ENCODE measurements around the gene RAB29.
"Not testable (repeated sequence)": the region's sequence is repeated elsewhere in the genome, so short reads cannot be mapped to it uniquely, and the experiment has no call there.

The RAB29 gene

DNA sequence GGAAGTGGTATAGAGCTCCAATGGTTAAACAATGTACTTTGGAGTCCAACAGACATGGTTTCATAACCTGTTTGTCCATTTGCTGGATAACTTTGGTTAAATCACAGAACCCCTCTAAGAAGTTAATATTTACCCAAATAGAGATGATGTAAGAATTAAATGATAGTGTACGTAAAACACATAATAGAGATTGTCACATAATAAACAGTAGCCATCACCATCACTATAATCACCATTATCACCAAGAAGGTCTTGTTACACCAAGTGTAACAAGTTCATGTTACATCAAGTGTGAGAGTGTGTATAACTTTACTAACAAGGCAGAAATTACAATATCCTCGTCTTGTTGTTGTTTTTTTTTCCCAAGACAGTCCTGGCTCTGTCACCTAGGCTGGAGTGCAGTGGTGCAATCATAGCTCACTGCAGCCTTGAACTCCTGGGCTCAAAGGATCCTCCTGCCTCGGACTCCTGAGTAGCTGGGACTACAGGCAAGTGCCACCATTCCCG, 48.6 kb downstream of the RAB29 start:
- peaks cover 72% of the 10 kb centered on the region for H3K36me3 Mint-ChIP-seq (ENCODE audit: low read depth)
- H3K27ac Mint-ChIP-seq = peak overlapping the region in 2 of 3 experiments; percentile 51 to 77
- peaks cover 9% of the 10 kb centered on the region for H3K4me1 Mint-ChIP-seq
- no peaks in the 10 kb centered on the region for H3K27me3 Mint-ChIP-seq (ENCODE audit: low read depth)
- H3K9me3 Mint-ChIP-seq = no peaks in the 10 kb centered on the region
- H3K4me3 Mint-ChIP-seq = no peak overlapping the region
- TF ChIP-seq, protein P1, sequence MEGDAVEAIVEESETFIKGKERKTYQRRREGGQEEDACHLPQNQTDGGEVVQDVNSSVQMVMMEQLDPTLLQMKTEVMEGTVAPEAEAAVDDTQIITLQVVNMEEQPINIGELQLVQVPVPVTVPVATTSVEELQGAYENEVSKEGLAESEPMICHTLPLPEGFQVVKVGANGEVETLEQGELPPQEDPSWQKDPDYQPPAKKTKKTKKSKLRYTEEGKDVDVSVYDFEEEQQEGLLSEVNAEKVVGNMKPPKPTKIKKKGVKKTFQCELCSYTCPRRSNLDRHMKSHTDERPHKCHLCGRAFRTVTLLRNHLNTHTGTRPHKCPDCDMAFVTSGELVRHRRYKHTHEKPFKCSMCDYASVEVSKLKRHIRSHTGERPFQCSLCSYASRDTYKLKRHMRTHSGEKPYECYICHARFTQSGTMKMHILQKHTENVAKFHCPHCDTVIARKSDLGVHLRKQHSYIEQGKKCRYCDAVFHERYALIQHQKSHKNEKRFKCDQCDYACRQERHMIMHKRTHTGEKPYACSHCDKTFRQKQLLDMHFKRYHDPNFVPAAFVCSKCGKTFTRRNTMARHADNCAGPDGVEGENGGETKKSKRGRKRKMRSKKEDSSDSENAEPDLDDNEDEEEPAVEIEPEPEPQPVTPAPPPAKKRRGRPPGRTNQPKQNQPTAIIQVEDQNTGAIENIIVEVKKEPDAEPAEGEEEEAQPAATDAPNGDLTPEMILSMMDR (IDR thresholded peaks at IDR 0.05; ENCODE audit: unreplicated experiment in 3 of 3) = no peak

DNA sequence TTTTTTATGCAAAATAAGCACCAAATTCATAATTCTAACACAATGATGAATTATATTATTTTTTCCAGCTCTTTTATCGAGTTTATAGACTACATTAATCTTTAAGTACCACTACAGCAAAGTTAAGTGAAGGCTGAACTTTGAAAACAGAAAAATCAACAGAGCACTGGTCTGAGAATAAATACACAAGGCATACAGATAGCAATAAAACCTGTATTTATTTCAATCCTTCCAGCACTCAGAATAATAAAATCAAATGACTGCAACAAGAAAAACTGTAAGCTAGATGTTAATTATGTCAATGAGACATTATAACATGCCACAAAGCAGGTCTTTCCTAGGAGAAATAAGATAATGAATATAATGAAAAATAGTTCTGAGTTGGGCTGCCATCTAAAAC, 49.8 kb downstream of the RAB29 start:
- no peaks in the 10 kb centered on the region for H3K27me3 Mint-ChIP-seq (ENCODE audit: low read depth)
- H3K9me3 Mint-ChIP-seq = no peaks in the 10 kb centered on the region
- H3K36me3 Mint-ChIP-seq (ENCODE audit: low read depth) = peaks cover 74% of the 10 kb centered on the region
- no peak overlapping the region for H3K27ac Mint-ChIP-seq
- H3K4me3 Mint-ChIP-seq = no peak overlapping the region
- TF ChIP-seq, protein P1 (IDR thresholded peaks at IDR 0.05; ENCODE audit: unreplicated experiment in 3 of 3) = no peak
- peaks cover 9% of the 10 kb centered on the region for H3K4me1 Mint-ChIP-seq

DNA sequence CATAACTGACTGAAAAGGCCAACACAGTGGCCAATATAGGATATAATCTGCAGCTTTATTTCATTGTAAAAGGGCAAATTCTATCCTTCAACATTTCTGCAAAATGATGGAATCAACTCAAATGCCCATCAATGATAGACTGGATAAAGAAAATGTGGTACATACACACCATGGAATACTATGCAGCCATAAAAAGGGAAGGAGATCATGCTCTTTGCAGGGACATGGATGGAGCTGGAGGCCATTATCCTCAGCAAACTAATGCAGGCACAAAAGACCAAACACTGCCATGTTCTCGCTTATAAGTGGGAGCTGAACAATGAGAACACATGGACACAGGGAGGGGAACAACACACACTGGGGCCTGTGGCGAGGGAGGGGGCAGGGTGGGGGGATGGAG, 54.5 kb downstream of the RAB29 start:
- H3K4me1 Mint-ChIP-seq; H3K4me3 Mint-ChIP-seq; H3K27me3 Mint-ChIP-seq (ENCODE audit: low read depth); H3K27ac Mint-ChIP-seq; H3K9me3 Mint-ChIP-seq: not testable (repeated sequence)
- peaks cover 87% of the 10 kb centered on the region for H3K36me3 Mint-ChIP-seq (ENCODE audit: low read depth)

DNA sequence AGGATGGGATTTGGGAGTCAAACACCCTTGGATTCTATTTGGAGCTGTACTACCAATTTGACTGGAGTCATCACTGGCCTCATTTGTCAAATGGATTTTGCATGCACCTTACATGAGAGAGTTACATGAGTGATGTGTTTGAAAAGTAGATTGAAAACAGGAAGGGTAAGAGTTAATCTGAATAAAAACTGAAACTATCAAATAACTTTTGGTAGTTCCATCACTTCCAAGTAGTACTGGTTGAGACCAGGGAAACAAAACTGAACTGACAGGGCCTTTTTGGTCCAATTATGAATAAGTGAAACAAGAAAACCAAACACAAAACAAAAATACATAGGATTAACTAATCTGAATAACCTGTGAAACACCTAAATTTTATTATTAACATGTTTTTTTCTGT, 55.5 kb downstream of the RAB29 start:
- Mint-ChIP-seq H3K27ac (no peak overlapping the region), H3K9me3 (no peaks in the 10 kb centered on the region), H3K4me1 (peaks cover 7% of the 10 kb centered on the region), H3K4me3 (no peak overlapping the region), H3K36me3 (ENCODE audit: low read depth) (peaks cover 87% of the 10 kb centered on the region), H3K27me3 (ENCODE audit: low read depth) (no peaks in the 10 kb centered on the region)
- TF ChIP-seq, protein P1 (IDR thresholded peaks at IDR 0.05; ENCODE audit: unreplicated experiment in 3 of 3) = no peak

DNA sequence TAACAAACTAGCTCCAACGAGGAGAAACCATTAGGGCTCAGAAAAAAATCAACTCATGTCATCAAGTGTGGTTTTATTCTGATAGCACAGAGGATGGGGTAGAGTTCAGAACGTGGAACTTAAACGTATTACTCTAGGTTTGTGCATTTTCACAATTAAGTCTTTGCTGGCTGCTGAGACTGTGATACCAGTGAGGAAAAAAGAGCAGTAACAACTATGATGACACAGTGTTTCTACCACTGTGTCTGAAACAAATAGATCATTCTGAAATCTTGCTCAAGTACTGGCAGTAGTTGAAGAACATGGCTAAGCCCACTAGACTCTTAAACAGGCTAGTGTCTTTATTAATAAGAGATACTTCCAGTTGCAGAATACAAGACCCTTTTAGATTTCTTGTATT, 56.3 kb downstream of the RAB29 start:
- no peak overlapping the region for H3K27ac Mint-ChIP-seq
- H3K27me3 Mint-ChIP-seq (ENCODE audit: low read depth) = no peaks in the 10 kb centered on the region
- peaks cover 14% of the 10 kb centered on the region for H3K4me1 Mint-ChIP-seq
- H3K9me3 Mint-ChIP-seq = no peaks in the 10 kb centered on the region
- TF ChIP-seq, protein P1 (IDR thresholded peaks at IDR 0.05; ENCODE audit: unreplicated experiment in 3 of 3) = no peak
- no peak overlapping the region for H3K4me3 Mint-ChIP-seq
- H3K36me3 Mint-ChIP-seq (ENCODE audit: low read depth) = peaks cover 87% of the 10 kb centered on the region

Data from nephron (organoid).